HG03521 (cell line): Measurements from ENCODE around the gene RNU6-9.
"Not testable (repeated sequence)": the region's sequence is repeated elsewhere in the genome, so short reads cannot be mapped to it uniquely, and the experiment has no call there.

ENCODE experiments used
- ATAC-seq: cut with Tn5 transposase; IDR thresholded peaks from one replicate; pipeline ENCODE4 v1.9.1; 2021; ENCODE audit warnings: mild to moderate bottlenecking, moderate library complexity; ENCODE audit not compliant: unreplicated experiment

Gene RNU6-9

GRCh38 chr19:876780-877314, 16.4 kb upstream of the RNU6-9 start:
- ATAC-seq: no peak

- ATAC-seq: not testable (repeated sequence)
These were observed 15.2 kb upstream of the RNU6-9 start for GRCh38 chr19:877992-878660.

- ATAC-seq: not testable (repeated sequence)
These were observed 14.3 kb upstream of the RNU6-9 start for GRCh38 chr19:878751-879561.

- ATAC-seq: no peak
These were observed 13.4 kb upstream of the RNU6-9 start for GRCh38 chr19:879711-880438.

- ATAC-seq: no peak
These were observed 11.8 kb upstream of the RNU6-9 start for GRCh38 chr19:881385-882071.

- no peak for ATAC-seq
These were observed 10.3 kb upstream of the RNU6-9 start for GRCh38 chr19:882871-883497.

GRCh38 chr19:883661-884211, 9.5 kb upstream of the RNU6-9 start:
- ATAC-seq: no peak

GRCh38 chr19:884420-885211, 8.7 kb upstream of the RNU6-9 start:
- no peak for ATAC-seq

GRCh38 chr19:885536-886224, 7.6 kb upstream of the RNU6-9 start:
- no peak for ATAC-seq

- no peak for ATAC-seq
These were observed 6.2 kb upstream of the RNU6-9 start for GRCh38 chr19:887072-887471.

GRCh38 chr19:887599-887998, 5.7 kb upstream of the RNU6-9 start:
- ATAC-seq: no peak

- no peak for ATAC-seq
These were observed 4.5 kb upstream of the RNU6-9 start for GRCh38 chr19:888581-889385.

GRCh38 chr19:889662-890295, 3.5 kb upstream of the RNU6-9 start:
- ATAC-seq: no peak

GRCh38 chr19:890831-891230, 2.5 kb upstream of the RNU6-9 start:
- no peak for ATAC-seq

- ATAC-seq: not testable (repeated sequence)
These were observed 1.7 kb upstream of the RNU6-9 start for GRCh38 chr19:891421-892200.

- ATAC-seq: no peak
These were observed 916 bp upstream of the RNU6-9 start for GRCh38 chr19:892243-892893.
